GM19452 (cell line): ENCODE measurements around the gene FAM3C.

Source experiments
- ATAC-seq: cut with Tn5 transposase; IDR thresholded peaks from one replicate; pipeline ENCODE4 v1.9.1; 2021; ENCODE audit not compliant: unreplicated experiment

Gene FAM3C

GRCh38 chr7:121383235-121383910 is 12.7 kb downstream of the FAM3C start:
- ATAC-seq: no peak

GRCh38 chr7:121382473-121382872 is 13.6 kb downstream of the FAM3C start:
- ATAC-seq: no peak

DNA sequence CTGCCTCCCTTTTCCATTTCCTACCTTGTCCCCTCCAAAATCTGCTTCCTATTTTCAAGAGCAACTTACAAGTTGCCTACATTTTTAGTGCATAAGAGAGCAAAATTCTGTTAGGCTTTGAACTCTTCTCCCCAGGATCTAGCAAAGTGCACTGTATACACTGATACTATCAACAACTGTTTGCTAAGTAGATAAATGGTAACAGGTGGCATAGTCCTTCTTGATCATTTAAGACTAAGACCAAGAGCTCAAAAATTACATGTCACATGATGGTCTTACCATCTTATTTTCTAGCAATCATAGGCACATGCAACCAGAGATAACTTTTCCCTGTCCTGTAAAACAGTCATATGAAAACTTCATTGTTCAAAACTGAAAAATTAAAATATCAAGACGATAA is 16.2 kb downstream of the FAM3C start:
- no peak for ATAC-seq

DNA sequence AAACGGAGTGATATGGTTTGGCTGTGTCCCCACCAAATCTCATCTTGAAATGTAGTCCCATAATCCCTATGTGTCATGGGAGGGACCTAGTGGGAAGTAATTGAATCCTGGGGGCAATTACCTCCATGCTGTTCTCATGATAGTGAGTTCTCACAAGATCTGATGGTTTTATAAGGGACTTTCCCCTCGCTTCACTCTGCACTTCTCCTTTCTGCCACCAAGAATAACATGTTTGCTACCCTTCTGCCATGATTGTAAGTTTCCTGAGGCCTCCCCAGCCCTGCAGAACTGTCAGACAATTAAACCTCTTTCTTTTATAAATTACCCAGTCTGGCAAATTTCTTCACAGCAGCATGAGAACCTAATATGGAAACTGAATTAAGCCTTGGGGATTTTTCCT is 19.1 kb downstream of the FAM3C start:
- no peak for ATAC-seq

- no peak for ATAC-seq
These were observed 22.9 kb downstream of the FAM3C start for GRCh38 chr7:121373177-121373576.

DNA sequence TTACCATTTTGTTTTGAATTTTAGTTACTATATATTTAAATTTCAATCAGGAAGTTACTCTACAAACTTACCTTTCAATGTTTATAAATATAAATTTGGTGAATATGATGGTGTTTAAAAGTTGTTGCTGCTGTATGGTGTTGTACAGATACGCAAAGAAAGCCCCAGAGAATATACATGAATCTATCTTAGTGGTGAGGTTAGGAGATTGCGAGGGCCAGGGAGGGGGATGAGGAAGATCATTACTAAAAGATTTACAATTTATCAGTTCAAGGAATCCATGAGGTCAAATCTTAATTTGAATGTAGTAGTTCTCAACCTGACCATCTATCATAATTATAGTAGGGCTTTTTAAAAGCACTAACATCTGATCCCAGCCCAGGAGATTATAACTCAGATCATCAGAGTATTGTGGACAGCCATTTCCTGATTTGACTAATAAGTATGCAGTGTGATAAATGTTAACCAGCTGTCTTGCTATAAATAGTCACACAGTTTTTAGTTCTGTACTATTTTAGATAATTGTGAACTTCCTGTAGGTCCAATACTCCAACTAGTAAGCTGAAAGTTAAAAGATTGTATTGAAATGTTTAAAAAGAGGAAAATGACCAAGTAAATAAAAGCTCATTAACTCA is 23.6 kb downstream of the FAM3C start:
- ATAC-seq: peak; percentile 83

GRCh38 chr7:121371883-121372282 is 24.2 kb downstream of the FAM3C start:
- no peak for ATAC-seq

DNA sequence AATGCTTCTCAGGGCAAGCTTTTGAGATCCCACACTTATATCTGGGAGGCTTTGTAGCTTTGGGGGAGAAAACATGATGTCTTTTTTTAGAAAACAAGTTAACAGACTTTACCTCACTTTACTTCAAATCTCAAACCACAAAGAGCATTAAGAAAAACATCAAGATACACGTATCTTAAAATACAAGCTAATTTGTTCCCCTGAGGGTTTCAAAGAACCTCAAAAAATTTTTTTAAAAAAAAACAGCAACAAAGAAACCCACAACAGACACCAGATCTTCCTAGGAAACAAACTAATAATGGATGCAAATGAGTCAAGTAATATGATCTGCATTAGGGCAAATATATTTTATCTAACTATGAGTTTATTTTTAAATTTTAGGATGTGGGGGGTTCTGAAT is 24.7 kb downstream of the FAM3C start:
- ATAC-seq: no peak

DNA sequence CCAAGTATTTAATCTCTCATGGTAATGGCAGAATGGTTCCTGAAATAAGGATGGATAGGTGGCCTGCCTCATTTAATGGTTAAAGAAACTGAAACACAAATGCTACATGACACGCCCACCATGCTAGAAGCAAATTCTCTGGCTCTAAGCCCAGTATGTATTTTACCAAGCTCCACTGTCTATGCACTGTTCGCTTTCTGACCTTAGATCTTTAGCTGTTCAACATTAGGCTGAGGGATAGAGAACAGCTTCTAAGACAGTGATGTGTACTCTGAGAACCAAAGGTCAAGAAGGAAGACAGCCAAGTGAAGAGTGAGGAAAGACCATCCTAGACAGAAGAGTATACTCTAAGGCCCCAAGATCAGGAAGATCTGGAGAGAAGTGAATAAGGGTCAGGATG is 26.6 kb downstream of the FAM3C start:
- peak; percentile 50 for ATAC-seq

DNA sequence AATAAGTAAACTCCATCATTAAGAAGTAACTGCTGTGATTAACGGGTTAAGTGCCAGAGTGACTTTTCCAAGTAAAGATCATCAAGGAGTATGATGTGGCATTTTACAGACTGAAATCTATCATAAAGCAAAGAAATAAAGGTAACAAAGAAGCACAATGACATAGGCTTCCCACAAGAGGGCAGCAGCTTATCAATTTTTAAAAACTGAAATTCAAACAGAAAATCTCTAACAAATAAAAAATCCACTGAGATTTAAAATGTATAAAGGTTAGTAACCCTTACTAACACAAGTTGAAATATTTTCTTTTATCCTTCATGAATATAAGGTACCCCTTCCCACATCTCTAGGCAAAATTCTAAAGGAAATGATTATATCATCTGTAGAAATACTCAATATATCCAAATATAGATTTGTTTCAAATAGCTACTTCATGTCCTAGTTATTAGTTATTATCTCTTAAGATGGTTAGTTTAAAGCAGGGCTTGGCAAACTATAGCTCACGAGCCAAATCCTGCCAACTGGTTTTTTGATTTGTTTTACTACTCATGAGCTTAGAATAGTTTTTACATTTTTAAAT is 29.2 kb downstream of the FAM3C start:
- ATAC-seq: no peak

DNA sequence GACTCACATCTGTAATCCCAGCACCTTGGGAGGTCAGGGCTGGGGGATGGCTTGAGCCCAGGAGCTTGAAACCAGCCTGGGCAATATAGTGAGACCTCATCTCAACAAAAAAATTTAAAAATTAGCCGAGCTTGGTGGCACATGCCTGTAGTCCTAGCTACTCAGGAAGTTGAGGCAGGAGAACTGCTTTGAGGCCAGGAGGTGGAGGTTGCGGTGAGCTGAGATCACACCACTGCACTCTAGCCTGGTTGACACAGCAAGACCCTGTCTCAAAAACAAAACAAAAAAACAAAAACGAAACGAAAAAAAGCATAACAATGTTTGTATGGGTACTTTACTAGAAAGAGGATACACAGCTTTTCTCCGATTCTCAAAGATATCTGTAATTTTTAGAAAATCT is 35.5 kb downstream of the FAM3C start:
- ATAC-seq: no peak

DNA sequence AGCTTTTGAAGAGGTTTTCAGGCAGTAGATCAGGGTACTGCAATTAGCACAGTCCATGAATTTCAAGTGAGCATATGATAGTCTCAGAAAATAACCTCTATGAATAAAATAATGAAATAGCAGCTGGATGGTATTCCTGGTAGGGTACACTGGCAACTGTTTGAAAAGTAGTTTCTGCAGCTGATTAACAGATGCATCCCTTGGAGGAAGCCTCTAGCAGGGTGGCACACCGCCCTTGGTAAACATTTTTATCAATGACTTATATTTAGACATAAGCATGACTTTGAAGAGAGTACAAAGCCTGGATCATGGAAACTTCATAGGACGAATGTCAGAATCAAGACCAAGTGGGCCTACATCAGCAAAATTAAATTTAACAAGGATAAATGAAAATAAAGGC is 40.5 kb downstream of the FAM3C start:
- no peak for ATAC-seq

DNA sequence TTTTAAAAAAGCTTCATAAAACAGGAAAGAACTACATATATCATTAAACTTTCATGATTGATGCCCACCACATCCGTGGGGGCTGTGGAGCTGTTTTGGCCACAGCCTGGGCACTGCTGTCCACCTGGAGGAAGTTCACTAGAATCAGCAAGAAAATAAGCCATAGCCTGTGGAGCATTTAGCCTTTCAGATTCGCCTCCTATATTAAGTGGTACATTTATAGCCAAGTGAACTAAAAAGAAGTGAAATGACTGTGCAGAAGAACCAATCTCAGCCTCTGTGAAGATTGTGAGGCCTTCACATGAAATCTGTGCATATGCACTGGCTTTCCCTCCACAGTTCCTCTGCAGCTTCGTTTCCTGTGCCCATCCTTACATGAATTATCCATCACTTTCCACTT is 43.8 kb downstream of the FAM3C start:
- ATAC-seq: no peak

DNA sequence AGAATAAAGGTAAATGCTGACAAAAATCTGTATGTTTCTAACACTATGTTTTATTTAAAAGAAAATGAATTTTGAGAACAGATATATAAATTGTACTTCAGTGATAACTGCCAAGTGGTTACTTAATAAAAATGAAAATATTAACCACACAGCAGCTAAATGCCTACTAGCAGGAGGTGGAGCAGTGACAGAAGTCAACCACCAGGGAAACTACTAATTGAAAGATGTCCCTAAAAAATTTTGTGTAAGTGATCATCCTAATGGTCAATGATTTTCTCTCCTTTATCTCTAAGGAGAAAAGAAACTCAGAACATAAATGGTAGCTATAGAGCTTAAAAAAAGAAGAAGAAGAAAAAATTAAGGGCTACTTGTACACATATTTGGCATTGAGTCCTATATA is 44.4 kb downstream of the FAM3C start:
- ATAC-seq: no peak

- ATAC-seq: no peak
These were observed 51.6 kb downstream of the FAM3C start for GRCh38 chr7:121344497-121344896.

GRCh38 chr7:121344093-121344492 is 52.0 kb downstream of the FAM3C start:
- ATAC-seq: no peak

GRCh38 chr7:121343302-121343701 is 52.8 kb downstream of the FAM3C start:
- ATAC-seq: no peak

DNA sequence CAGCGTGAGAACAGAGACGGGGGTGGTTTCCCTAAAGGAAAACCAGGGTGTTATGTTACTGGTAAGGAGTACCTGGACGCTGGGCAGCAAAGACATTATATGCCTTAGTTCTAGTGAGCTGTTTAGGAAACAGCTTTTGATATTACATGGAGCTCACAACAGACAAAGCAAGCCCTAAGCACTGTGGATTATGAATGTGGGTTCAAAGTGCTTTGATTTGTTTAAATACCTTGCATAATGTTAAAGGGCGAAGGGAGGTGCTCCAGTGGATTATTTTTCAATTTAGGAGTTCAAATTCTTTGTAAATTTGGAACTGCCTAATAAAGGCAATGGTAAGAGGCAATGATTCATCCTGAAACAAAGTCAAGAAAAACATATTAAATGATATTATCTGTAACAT is 53.5 kb downstream of the FAM3C start:
- no peak for ATAC-seq

DNA sequence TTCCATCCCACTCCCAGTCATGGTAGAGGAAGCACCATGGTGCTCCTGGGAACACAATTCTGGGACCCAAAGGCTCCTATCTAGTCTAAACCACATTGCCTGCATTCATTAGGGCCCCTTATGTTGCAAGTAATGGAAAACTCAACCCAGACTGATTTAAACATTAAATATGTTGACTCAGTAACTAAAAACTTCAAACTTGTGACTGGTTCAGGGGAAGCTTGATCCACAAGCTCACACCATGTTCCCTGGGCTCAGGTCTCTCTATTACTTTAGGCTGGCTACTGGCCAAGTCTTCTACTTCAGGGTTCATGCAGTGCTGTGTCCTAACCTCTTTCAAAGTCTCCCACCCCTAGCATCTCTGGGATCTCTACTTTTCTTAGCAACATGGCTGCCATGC is 54.2 kb downstream of the FAM3C start:
- no peak for ATAC-seq

DNA sequence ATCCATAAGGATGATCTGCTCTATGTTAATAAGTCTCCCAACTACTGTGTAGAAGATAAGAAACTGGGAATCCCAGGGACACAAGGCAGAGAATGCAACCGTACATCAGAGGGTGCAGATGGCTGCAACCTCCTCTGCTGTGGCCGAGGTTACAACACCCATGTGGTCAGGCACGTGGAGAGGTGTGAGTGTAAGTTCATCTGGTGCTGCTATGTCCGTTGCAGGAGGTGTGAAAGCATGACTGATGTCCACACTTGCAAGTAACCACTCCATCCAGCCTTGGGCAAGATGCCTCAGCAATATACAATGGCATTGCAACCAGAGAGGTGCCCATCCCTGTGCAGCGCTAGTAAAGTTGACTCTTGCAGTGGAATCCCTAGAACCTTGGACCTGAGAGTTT is 57.0 kb downstream of the FAM3C start:
- peak; percentile 51 for ATAC-seq

DNA sequence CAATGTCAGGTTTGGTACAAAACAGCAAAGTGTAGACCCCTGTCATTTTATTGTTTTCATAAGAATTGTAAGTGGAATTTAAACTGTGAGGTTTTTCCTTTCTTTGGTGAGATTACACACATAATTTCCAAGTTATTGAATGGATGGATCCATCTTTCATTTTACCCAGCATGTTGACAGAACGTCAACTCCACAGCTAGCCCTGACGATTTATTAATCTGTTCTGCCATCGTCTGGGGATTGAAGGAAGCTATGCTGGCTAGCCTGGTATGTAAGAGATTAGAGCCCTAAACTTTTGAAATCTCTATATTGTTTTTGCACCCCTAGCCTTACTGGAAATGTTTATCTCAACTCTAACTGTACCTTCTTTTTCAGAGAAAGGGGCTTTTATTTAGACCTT is 58.7 kb downstream of the FAM3C start:
- ATAC-seq: no peak

GRCh38 chr7:121336579-121336978 is 59.5 kb downstream of the FAM3C start:
- ATAC-seq: no peak
